Measurements from ENCODE around the gene GRK2. TPM values are rescaled to one million over a fixed set of nuclear protein-coding genes. Genes with fewer than 3 reads are reported as not detected.

GRK2 gene
- total RNA-seq, 1 experiment from 2014 or later = 69.8 TPM

GRCh38 chr11:67251841-67252240 is 14.4 kb upstream of the GRK2 start:
- Mint-ChIP-seq H3K27ac (ENCODE audit: unreplicated experiment) (no peak overlapping the region), H3K9me3 (ENCODE audit: low read depth, unreplicated experiment) (no peaks in the 10 kb centered on the region), H3K36me3 (ENCODE audit: insufficient read depth, unreplicated experiment) (peaks cover 84% of the 10 kb centered on the region), H3K27me3 (ENCODE audit: unreplicated experiment) (no peaks in the 10 kb centered on the region), H3K4me1 (ENCODE audit: low read depth, unreplicated experiment) (peaks cover 28% of the 10 kb centered on the region), H3K4me3 (ENCODE audit: low read depth, unreplicated experiment) (no peak overlapping the region)
- intact Hi-C loops (cut with micrococcal nuclease; ENCODE audit: unreplicated experiment) = no loop called here
- TF ChIP-seq CTCF (IDR thresholded peaks at IDR 0.05; ENCODE audit: unreplicated experiment) = no peak
- CTCF ChIA-PET = no interaction called here
- DNase-seq = no peak
- no TSS peak for BruUV-seq (replicated peaks)

GRCh38 chr11:67252831-67253239 is 13.4 kb upstream of the GRK2 start:
- Mint-ChIP-seq H3K9me3 (ENCODE audit: low read depth, unreplicated experiment) (no peaks in the 10 kb centered on the region), H3K4me1 (ENCODE audit: low read depth, unreplicated experiment) (peaks cover 26% of the 10 kb centered on the region), H3K4me3 (ENCODE audit: low read depth, unreplicated experiment) (no peak overlapping the region), H3K27ac (ENCODE audit: unreplicated experiment) (no peak overlapping the region), H3K27me3 (ENCODE audit: unreplicated experiment) (no peaks in the 10 kb centered on the region), H3K36me3 (ENCODE audit: insufficient read depth, unreplicated experiment) (peaks cover 79% of the 10 kb centered on the region)
- CTCF ChIA-PET = interaction anchor here (0.6 to 1.5 kb wide), 3 partner anchors 26 to 79 kb away, joined by 3 to 4 read pairs (median 4); no protein-coding TSS in a partner anchor
- no TSS peak for BruUV-seq (replicated peaks)
- TF ChIP-seq CTCF (IDR thresholded peaks at IDR 0.05; ENCODE audit: unreplicated experiment) = no peak
- DNase-seq = peak; percentile 26
- intact Hi-C loops (cut with micrococcal nuclease; ENCODE audit: unreplicated experiment) = no loop called here

- TF ChIP-seq CTCF (IDR thresholded peaks at IDR 0.05; ENCODE audit: unreplicated experiment) = no peak
- H3K4me3 Mint-ChIP-seq (ENCODE audit: low read depth, unreplicated experiment) = no peak overlapping the region
- peaks cover 67% of the 10 kb centered on the region for H3K36me3 Mint-ChIP-seq (ENCODE audit: insufficient read depth, unreplicated experiment)
- H3K27ac Mint-ChIP-seq (ENCODE audit: unreplicated experiment) = peak overlapping the region; percentile 61
- peaks cover 14% of the 10 kb centered on the region for H3K4me1 Mint-ChIP-seq (ENCODE audit: low read depth, unreplicated experiment)
- no peak for DNase-seq
- intact Hi-C loops (cut with micrococcal nuclease; ENCODE audit: unreplicated experiment) = no loop called here
- CTCF ChIA-PET = interaction anchor here (1.5 kb wide), 1 partner anchor 63 kb away, joined by 4 read pairs; no protein-coding TSS in a partner anchor
- no peaks in the 10 kb centered on the region for H3K9me3 Mint-ChIP-seq (ENCODE audit: low read depth, unreplicated experiment)
- no peaks in the 10 kb centered on the region for H3K27me3 Mint-ChIP-seq (ENCODE audit: unreplicated experiment)
- BruUV-seq (replicated peaks) = no TSS peak
Observed at GRCh38 chr11:67253872-67254624, 12.2 kb upstream of the GRK2 start.

- Mint-ChIP-seq H3K4me1 (ENCODE audit: low read depth, unreplicated experiment) (peaks cover 8% of the 10 kb centered on the region), H3K27me3 (ENCODE audit: unreplicated experiment) (no peaks in the 10 kb centered on the region), H3K9me3 (ENCODE audit: low read depth, unreplicated experiment) (no peaks in the 10 kb centered on the region), H3K36me3 (ENCODE audit: insufficient read depth, unreplicated experiment) (peaks cover 63% of the 10 kb centered on the region), H3K4me3 (ENCODE audit: low read depth, unreplicated experiment) (no peak overlapping the region), H3K27ac (ENCODE audit: unreplicated experiment) (no peak overlapping the region)
- intact Hi-C loops (cut with micrococcal nuclease; ENCODE audit: unreplicated experiment) = no loop called here
- no peak for DNase-seq
- BruUV-seq (replicated peaks) = no TSS peak
- CTCF ChIA-PET = no interaction called here
- TF ChIP-seq CTCF (IDR thresholded peaks at IDR 0.05; ENCODE audit: unreplicated experiment) = no peak
Observed at GRCh38 chr11:67254798-67255197, 11.5 kb upstream of the GRK2 start.

Measured in Calu3 (cell line).